ENCODE measurements around the gene SGMS2.

The SGMS2 gene

DNA sequence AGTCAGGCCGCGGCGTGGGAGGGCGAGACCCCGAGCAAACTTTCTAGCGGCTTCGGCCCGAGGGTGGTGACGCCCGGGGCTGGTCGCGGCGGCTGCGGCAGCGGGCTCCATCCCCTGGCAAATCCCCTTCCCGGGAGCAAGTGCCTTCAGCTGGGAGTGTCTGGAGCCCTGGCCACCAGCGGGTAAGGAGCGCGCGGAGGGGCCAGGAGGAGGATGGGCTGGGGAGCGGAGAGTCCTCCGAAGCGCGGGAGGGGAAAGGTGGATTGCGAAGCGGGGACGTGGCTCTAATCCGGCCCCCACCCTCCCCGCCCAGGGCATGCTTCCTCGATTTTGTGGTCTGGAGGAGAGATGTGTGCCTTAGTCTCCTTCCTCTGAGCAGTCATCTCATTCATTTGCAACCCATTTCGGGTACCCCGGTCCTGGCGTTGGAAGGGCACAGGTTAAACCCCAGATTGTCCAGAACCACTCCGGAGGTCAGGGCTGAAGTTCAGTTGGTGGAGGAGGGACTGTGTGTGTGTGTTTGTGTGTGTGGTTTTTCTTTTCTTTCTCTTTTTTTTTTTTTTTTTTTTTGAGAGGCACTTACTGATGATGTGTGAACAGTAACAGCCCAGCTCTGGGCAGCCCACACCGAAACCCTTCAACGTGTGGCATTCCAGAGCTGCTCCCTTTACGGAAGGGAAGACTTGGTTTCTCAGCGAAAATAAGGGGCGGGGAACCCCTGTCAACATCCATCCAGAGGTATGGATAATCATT lies 516 bp downstream of the SGMS2 start (continued):
- TF ChIP-seq ZNF155 (tag by site-specific recombination; IDR thresholded peaks at IDR 0.05) (no peak), ZNF785 (tag by site-specific recombination; IDR thresholded peaks at IDR 0.05) (no peak), RBAK (tag by site-specific recombination; IDR thresholded peaks at IDR 0.05) (no peak), ZNF558 (tag by site-specific recombination; IDR thresholded peaks at IDR 0.05) (no peak), ZSCAN16 (tag by site-specific recombination; IDR thresholded peaks at IDR 0.05) (no peak), ZNF521 (tag by site-specific recombination; IDR thresholded peaks at IDR 0.05) (no peak), ZNF391 (tag by site-specific recombination; IDR thresholded peaks at IDR 0.05; ENCODE audit: borderline replicate concordance, low read depth) (no peak), KLF16 (tag by site-specific recombination; IDR thresholded peaks at IDR 0.05) (peak; percentile 17; the same call in 1 of the 2 replicates), PRDM1 (tag by site-specific recombination; IDR thresholded peaks at IDR 0.05) (no peak), ZBTB7A (tag by site-specific recombination; IDR thresholded peaks at IDR 0.05; ENCODE audit: low read depth) (no peak), ZNF571 (tag by site-specific recombination; IDR thresholded peaks at IDR 0.05) (no peak), ZNF311 (tag by site-specific recombination; IDR thresholded peaks at IDR 0.05; ENCODE audit: borderline replicate concordance) (no peak), SALL2 (tag by site-specific recombination; IDR thresholded peaks at IDR 0.05; ENCODE audit: borderline replicate concordance) (no peak), ZNF48 (tag by site-specific recombination; IDR thresholded peaks at IDR 0.05) (no peak)
- TF ChIP-seq, protein P1, sequence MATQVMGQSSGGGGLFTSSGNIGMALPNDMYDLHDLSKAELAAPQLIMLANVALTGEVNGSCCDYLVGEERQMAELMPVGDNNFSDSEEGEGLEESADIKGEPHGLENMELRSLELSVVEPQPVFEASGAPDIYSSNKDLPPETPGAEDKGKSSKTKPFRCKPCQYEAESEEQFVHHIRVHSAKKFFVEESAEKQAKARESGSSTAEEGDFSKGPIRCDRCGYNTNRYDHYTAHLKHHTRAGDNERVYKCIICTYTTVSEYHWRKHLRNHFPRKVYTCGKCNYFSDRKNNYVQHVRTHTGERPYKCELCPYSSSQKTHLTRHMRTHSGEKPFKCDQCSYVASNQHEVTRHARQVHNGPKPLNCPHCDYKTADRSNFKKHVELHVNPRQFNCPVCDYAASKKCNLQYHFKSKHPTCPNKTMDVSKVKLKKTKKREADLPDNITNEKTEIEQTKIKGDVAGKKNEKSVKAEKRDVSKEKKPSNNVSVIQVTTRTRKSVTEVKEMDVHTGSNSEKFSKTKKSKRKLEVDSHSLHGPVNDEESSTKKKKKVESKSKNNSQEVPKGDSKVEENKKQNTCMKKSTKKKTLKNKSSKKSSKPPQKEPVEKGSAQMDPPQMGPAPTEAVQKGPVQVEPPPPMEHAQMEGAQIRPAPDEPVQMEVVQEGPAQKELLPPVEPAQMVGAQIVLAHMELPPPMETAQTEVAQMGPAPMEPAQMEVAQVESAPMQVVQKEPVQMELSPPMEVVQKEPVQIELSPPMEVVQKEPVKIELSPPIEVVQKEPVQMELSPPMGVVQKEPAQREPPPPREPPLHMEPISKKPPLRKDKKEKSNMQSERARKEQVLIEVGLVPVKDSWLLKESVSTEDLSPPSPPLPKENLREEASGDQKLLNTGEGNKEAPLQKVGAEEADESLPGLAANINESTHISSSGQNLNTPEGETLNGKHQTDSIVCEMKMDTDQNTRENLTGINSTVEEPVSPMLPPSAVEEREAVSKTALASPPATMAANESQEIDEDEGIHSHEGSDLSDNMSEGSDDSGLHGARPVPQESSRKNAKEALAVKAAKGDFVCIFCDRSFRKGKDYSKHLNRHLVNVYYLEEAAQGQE (tag by site-specific recombination; IDR thresholded peaks at IDR 0.05): no peak
- TF ChIP-seq, protein P2, sequence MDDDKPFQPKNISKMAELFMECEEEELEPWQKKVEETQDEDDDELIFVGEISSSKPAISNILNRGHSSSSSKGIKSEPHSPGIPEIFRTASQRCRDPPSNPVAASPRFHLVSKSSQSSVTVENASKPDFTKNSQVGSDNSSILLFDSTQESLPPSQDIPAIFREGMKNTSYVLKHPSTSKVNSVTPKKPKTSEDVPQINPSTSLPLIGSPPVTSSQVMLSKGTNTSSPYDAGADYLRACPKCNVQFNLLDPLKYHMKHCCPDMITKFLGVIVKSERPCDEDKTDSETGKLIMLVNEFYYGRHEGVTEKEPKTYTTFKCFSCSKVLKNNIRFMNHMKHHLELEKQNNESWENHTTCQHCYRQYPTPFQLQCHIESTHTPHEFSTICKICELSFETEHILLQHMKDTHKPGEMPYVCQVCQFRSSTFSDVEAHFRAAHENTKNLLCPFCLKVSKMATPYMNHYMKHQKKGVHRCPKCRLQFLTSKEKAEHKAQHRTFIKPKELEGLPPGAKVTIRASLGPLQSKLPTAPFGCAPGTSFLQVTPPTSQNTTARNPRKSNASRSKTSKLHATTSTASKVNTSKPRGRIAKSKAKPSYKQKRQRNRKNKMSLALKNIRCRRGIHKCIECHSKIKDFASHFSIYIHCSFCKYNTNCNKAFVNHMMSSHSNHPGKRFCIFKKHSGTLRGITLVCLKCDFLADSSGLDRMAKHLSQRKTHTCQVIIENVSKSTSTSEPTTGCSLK (tag by site-specific recombination; IDR thresholded peaks at IDR 0.05): no peak
- TF ChIP-seq, protein P3, sequence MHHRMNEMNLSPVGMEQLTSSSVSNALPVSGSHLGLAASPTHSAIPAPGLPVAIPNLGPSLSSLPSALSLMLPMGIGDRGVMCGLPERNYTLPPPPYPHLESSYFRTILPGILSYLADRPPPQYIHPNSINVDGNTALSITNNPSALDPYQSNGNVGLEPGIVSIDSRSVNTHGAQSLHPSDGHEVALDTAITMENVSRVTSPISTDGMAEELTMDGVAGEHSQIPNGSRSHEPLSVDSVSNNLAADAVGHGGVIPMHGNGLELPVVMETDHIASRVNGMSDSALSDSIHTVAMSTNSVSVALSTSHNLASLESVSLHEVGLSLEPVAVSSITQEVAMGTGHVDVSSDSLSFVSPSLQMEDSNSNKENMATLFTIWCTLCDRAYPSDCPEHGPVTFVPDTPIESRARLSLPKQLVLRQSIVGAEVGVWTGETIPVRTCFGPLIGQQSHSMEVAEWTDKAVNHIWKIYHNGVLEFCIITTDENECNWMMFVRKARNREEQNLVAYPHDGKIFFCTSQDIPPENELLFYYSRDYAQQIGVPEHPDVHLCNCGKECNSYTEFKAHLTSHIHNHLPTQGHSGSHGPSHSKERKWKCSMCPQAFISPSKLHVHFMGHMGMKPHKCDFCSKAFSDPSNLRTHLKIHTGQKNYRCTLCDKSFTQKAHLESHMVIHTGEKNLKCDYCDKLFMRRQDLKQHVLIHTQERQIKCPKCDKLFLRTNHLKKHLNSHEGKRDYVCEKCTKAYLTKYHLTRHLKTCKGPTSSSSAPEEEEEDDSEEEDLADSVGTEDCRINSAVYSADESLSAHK (tag by site-specific recombination; IDR thresholded peaks at IDR 0.05): no peak
- TF ChIP-seq, protein P4, sequence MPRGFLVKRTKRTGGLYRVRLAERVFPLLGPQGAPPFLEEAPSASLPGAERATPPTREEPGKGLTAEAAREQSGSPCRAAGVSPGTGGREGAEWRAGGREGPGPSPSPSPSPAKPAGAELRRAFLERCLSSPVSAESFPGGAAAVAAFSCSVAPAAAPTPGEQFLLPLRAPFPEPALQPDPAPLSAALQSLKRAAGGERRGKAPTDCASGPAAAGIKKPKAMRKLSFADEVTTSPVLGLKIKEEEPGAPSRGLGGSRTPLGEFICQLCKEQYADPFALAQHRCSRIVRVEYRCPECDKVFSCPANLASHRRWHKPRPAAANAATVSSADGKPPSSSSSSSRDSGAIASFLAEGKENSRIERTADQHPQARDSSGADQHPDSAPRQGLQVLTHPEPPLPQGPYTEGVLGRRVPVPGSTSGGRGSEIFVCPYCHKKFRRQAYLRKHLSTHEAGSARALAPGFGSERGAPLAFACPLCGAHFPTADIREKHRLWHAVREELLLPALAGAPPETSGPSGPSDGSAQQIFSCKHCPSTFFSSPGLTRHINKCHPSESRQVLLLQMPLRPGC (tag by site-specific recombination; IDR thresholded peaks at IDR 0.05): no peak
- TF ChIP-seq, protein P5, sequence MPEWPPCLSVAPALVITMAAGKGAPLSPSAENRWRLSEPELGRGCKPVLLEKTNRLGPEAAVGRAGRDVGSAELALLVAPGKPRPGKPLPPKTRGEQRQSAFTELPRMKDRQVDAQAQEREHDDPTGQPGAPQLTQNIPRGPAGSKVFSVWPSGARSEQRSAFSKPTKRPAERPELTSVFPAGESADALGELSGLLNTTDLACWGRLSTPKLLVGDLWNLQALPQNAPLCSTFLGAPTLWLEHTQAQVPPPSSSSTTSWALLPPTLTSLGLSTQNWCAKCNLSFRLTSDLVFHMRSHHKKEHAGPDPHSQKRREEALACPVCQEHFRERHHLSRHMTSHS (tag by site-specific recombination; IDR thresholded peaks at IDR 0.05): no peak
- TF ChIP-seq, protein P6, sequence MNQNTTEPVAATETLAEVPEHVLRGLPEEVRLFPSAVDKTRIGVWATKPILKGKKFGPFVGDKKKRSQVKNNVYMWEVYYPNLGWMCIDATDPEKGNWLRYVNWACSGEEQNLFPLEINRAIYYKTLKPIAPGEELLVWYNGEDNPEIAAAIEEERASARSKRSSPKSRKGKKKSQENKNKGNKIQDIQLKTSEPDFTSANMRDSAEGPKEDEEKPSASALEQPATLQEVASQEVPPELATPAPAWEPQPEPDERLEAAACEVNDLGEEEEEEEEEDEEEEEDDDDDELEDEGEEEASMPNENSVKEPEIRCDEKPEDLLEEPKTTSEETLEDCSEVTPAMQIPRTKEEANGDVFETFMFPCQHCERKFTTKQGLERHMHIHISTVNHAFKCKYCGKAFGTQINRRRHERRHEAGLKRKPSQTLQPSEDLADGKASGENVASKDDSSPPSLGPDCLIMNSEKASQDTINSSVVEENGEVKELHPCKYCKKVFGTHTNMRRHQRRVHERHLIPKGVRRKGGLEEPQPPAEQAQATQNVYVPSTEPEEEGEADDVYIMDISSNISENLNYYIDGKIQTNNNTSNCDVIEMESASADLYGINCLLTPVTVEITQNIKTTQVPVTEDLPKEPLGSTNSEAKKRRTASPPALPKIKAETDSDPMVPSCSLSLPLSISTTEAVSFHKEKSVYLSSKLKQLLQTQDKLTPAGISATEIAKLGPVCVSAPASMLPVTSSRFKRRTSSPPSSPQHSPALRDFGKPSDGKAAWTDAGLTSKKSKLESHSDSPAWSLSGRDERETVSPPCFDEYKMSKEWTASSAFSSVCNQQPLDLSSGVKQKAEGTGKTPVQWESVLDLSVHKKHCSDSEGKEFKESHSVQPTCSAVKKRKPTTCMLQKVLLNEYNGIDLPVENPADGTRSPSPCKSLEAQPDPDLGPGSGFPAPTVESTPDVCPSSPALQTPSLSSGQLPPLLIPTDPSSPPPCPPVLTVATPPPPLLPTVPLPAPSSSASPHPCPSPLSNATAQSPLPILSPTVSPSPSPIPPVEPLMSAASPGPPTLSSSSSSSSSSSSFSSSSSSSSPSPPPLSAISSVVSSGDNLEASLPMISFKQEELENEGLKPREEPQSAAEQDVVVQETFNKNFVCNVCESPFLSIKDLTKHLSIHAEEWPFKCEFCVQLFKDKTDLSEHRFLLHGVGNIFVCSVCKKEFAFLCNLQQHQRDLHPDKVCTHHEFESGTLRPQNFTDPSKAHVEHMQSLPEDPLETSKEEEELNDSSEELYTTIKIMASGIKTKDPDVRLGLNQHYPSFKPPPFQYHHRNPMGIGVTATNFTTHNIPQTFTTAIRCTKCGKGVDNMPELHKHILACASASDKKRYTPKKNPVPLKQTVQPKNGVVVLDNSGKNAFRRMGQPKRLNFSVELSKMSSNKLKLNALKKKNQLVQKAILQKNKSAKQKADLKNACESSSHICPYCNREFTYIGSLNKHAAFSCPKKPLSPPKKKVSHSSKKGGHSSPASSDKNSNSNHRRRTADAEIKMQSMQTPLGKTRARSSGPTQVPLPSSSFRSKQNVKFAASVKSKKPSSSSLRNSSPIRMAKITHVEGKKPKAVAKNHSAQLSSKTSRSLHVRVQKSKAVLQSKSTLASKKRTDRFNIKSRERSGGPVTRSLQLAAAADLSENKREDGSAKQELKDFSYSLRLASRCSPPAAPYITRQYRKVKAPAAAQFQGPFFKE (tag by site-specific recombination; IDR thresholded peaks at IDR 0.05; ENCODE audit: borderline replicate concordance): no peak
- TF ChIP-seq, protein P7, sequence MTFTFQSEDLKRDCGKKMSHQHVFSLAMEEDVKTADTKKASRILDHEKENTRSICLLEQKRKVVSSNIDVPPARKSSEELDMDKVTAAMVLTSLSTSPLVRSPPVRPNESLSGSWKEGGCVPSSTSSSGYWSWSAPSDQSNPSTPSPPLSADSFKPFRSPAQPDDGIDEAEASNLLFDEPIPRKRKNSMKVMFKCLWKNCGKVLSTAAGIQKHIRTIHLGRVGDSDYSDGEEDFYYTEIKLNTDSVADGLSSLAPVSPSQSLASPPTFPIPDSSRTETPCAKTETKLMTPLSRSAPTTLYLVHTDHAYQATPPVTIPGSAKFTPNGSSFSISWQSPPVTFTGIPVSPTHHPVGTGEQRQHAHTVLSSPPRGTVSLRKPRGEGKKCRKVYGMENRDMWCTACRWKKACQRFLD (tag by site-specific recombination; IDR thresholded peaks at IDR 0.05): no peak

Measured in HEK293 (cell line).